Osteoblast (primary cell): ENCODE measurements around the gene ZNF384. TPM values are rescaled to one million over a fixed set of nuclear protein-coding genes. Genes with fewer than 3 reads are reported as not detected.

Experiments used
- DNase-seq: peaks from one replicate; pipeline ENCODE4 v3.0.0; 2011; ENCODE audit warnings: low spot score, mixed read lengths; ENCODE audit not compliant: insufficient read length; ENCODE audit errors: missing footprints
- H2AFZ ChIP-seq: 2 replicates; pipeline ENCODE4 v1.6.0; 2011; ENCODE audit warnings: mild to moderate bottlenecking, low read length
- H3K27ac ChIP-seq: 2 replicates; pipeline ENCODE4 v1.5.1; 2011; ENCODE audit warnings: mild to moderate bottlenecking, low read depth, low read length, moderate library complexity
- H3K27me3 ChIP-seq: 2 replicates; pipeline ENCODE4 v1.6.0; 2012; ENCODE audit warnings: mild to moderate bottlenecking, control low read depth, inconsistent platforms, low read length, moderate library complexity; ENCODE audit not compliant: insufficient read depth
- H3K36me3 ChIP-seq: 2 replicates; pipeline ENCODE4 v1.5.1; 2011; ENCODE audit warnings: mild to moderate bottlenecking, low read length, control low read depth, moderate library complexity; ENCODE audit not compliant: insufficient read depth
- H3K4me1 ChIP-seq: 2 replicates; pipeline ENCODE4 v1.5.1; 2011; ENCODE audit warnings: mild to moderate bottlenecking, low read length, control low read depth, moderate library complexity; ENCODE audit not compliant: insufficient read depth
- H3K4me2 ChIP-seq: 2 replicates; pipeline ENCODE4 v1.6.0; 2011; ENCODE audit warnings: mild to moderate bottlenecking, low read length; ENCODE audit not compliant: insufficient read depth
- H3K4me3 ChIP-seq: fragments of 200-600 bp; sonication (generic); 3 replicates; pipeline ENCODE4 v1.5.1; 2012; ENCODE audit warnings: mild to moderate bottlenecking, low read length, inconsistent platforms; ENCODE audit not compliant: insufficient read depth
- H3K79me2 ChIP-seq: 2 replicates; pipeline ENCODE4 v1.6.0; 2012; ENCODE audit warnings: mild to moderate bottlenecking, low read length, control low read depth, inconsistent platforms; ENCODE audit not compliant: insufficient read depth
- H3K9me3 ChIP-seq: 2 replicates; pipeline ENCODE4 v1.5.1; 2011; ENCODE audit warnings: low read depth, low read length, control low read depth
- H4K20me1 ChIP-seq: 2 replicates; pipeline ENCODE4 v1.6.0; 2012; ENCODE audit warnings: mild to moderate bottlenecking, low read length, control low read depth; ENCODE audit not compliant: insufficient read depth
- CTCF ChIP-seq: IDR thresholded peaks from 2 replicates; pipeline ENCODE4 v1.5.1; 2011; ENCODE audit warnings: mild to moderate bottlenecking, low read depth, low read length, moderate library complexity; ENCODE audit errors: extremely low read depth
- total RNA-seq: library from RNA; depleted of rRNA; stranded (reverse); fragments of >200 nt; gene quantifications from 2 replicates; pipeline ENCODE4 v1.2.3, GENCODE V29; 2012

ZNF384 gene
- total RNA-seq, 1 donor = 19.9 TPM

GRCh38 chr12:6697584-6698351 is 8.6 kb upstream of the ZNF384 start:
- H3K4me1 ChIP-seq = peaks cover 5% of the 10 kb centered on the region
- no peak overlapping the region for H3K4me3 ChIP-seq
- H3K79me2 ChIP-seq = no peaks in the 10 kb centered on the region
- no peaks in the 10 kb centered on the region for H3K36me3 ChIP-seq
- peaks cover 41% of the 10 kb centered on the region for H3K27me3 ChIP-seq
- no peak overlapping the region for H3K4me2 ChIP-seq
- peak; percentile 71 for TF ChIP-seq CTCF
- H3K9me3 ChIP-seq = no peaks in the 10 kb centered on the region
- peak; percentile 99 for DNase-seq
- no peaks in the 10 kb centered on the region for H4K20me1 ChIP-seq
- H3K27ac ChIP-seq = no peak overlapping the region
- H2AFZ ChIP-seq = no peak overlapping the region

GRCh38 chr12:6696690-6697583 is 7.8 kb upstream of the ZNF384 start:
- H3K4me3 ChIP-seq = no peak overlapping the region
- H3K27me3 ChIP-seq = peaks cover 39% of the 10 kb centered on the region
- no peaks in the 10 kb centered on the region for H3K36me3 ChIP-seq
- H3K9me3 ChIP-seq = no peaks in the 10 kb centered on the region
- peaks cover 6% of the 10 kb centered on the region for H3K4me1 ChIP-seq
- no peak overlapping the region for H3K27ac ChIP-seq
- TF ChIP-seq CTCF = no peak
- no peak overlapping the region for H2AFZ ChIP-seq
- no peaks in the 10 kb centered on the region for H3K79me2 ChIP-seq
- H4K20me1 ChIP-seq = peaks cover 2% of the 10 kb centered on the region
- DNase-seq = peak; percentile 60
- no peak overlapping the region for H3K4me2 ChIP-seq

- TF ChIP-seq CTCF = no peak
Observed at GRCh38 chr12:6695313-6696045, 6.3 kb upstream of the ZNF384 start.

More at GRCh38 chr12:6695313-6696045, 6.3 kb upstream of the ZNF384 start:
- no peak overlapping the region for H3K4me3 ChIP-seq
- H3K36me3 ChIP-seq = no peaks in the 10 kb centered on the region
- H3K9me3 ChIP-seq = no peaks in the 10 kb centered on the region
- no peak overlapping the region for H3K4me2 ChIP-seq
- no peak overlapping the region for H3K27ac ChIP-seq
- peaks cover 2% of the 10 kb centered on the region for H4K20me1 ChIP-seq
- no peaks in the 10 kb centered on the region for H3K79me2 ChIP-seq
- H3K27me3 ChIP-seq = peaks cover 27% of the 10 kb centered on the region
- peaks cover 14% of the 10 kb centered on the region for H3K4me1 ChIP-seq
- peak; percentile 73 for DNase-seq
- no peak overlapping the region for H2AFZ ChIP-seq
